ENCODE measurements around the gene ABHD2.

ABHD2 gene

GRCh38 chr15:89167267-89168176 is 79.3 kb downstream of the ABHD2 start:
- peak; percentile 83 for DNase-seq (ENCODE audit: low spot score)

GRCh38 chr15:89168316-89168833 is 80.1 kb downstream of the ABHD2 start:
- DNase-seq (ENCODE audit: low spot score), result no peak

GRCh38 chr15:89170364-89170763 is 82.1 kb downstream of the ABHD2 start:
- DNase-seq (ENCODE audit: low spot score), result no peak

- peak; percentile 24 for DNase-seq (ENCODE audit: low spot score)
Observed at GRCh38 chr15:89171136-89172072, 83.1 kb downstream of the ABHD2 start.

- DNase-seq (ENCODE audit: low spot score), result no peak
Observed at GRCh38 chr15:89172921-89173320, 84.7 kb downstream of the ABHD2 start.

GRCh38 chr15:89174476-89174875 is 86.2 kb downstream of the ABHD2 start:
- no peak for DNase-seq (ENCODE audit: low spot score)

- DNase-seq (ENCODE audit: low spot score), result no peak
Observed at GRCh38 chr15:89175617-89176191, 87.4 kb downstream of the ABHD2 start.

- no peak for DNase-seq (ENCODE audit: low spot score)
Observed at GRCh38 chr15:89177116-89177515, 88.9 kb downstream of the ABHD2 start.

- DNase-seq (ENCODE audit: low spot score), result peak; percentile 78
Observed at GRCh38 chr15:89177633-89178306, 89.5 kb downstream of the ABHD2 start.

- no peak for DNase-seq (ENCODE audit: low spot score)
Observed at GRCh38 chr15:89178307-89178977, 90.2 kb downstream of the ABHD2 start.

GRCh38 chr15:89179966-89180875 is 92.0 kb downstream of the ABHD2 start:
- no peak for DNase-seq (ENCODE audit: low spot score)

- DNase-seq (ENCODE audit: low spot score), result no peak
Observed at GRCh38 chr15:89184357-89184756, 96.1 kb downstream of the ABHD2 start.

- no peak for DNase-seq (ENCODE audit: low spot score)
Observed at GRCh38 chr15:89184886-89185526, 96.8 kb downstream of the ABHD2 start.

- no peak for DNase-seq (ENCODE audit: low spot score)
Observed at GRCh38 chr15:89186803-89187202, 98.5 kb downstream of the ABHD2 start.

- no peak for DNase-seq (ENCODE audit: low spot score)
Observed at GRCh38 chr15:89187301-89187985, 99.2 kb downstream of the ABHD2 start.

- no peak for DNase-seq (ENCODE audit: low spot score)
Observed at GRCh38 chr15:89187986-89188514, 99.8 kb downstream of the ABHD2 start.

- DNase-seq (ENCODE audit: low spot score), result no peak
Observed at GRCh38 chr15:89192136-89192535, 103.9 kb downstream of the ABHD2 start.

GRCh38 chr15:89192766-89193165 is 104.5 kb downstream of the ABHD2 start:
- DNase-seq (ENCODE audit: low spot score), result no peak

- DNase-seq (ENCODE audit: low spot score), result no peak
Observed at GRCh38 chr15:89194608-89195007, 106.4 kb downstream of the ABHD2 start.
